ENCODE data around the gene CTSK.
"Not testable (repeated sequence)": the region's sequence is repeated elsewhere in the genome, so short reads cannot be mapped to it uniquely, and the experiment has no call there.

The CTSK gene

GRCh38 chr1:150805899-150806298, 2.2 kb downstream of the CTSK start:
- no peak for DNase-seq

GRCh38 chr1:150804671-150805070, 3.4 kb downstream of the CTSK start:
- no peak for DNase-seq

GRCh38 chr1:150799089-150799488, 9.0 kb downstream of the CTSK start:
- DNase-seq = no peak

- no peak for DNase-seq
These were observed 9.5 kb downstream of the CTSK start for GRCh38 chr1:150798525-150798924.

GRCh38 chr1:150796374-150796773, 11.7 kb downstream of the CTSK start:
- no peak for DNase-seq

- DNase-seq = not testable (repeated sequence)
These were observed 14.3 kb downstream of the CTSK start for GRCh38 chr1:150793778-150794177.

- no peak for DNase-seq
These were observed 14.8 kb downstream of the CTSK start for GRCh38 chr1:150793221-150793620.

- DNase-seq = no peak
These were observed 16.5 kb downstream of the CTSK start for GRCh38 chr1:150791585-150791984.

- DNase-seq = no peak
These were observed 18.7 kb downstream of the CTSK start for GRCh38 chr1:150789396-150789795.

GRCh38 chr1:150788946-150789345, 19.1 kb downstream of the CTSK start:
- DNase-seq = no peak

GRCh38 chr1:150787455-150787854, 20.6 kb downstream of the CTSK start:
- DNase-seq = no peak

GRCh38 chr1:150780510-150780909, 27.6 kb downstream of the CTSK start:
- no peak for DNase-seq

GRCh38 chr1:150778409-150778808, 29.7 kb downstream of the CTSK start:
- DNase-seq = no peak

- no peak for DNase-seq
These were observed 30.5 kb downstream of the CTSK start for GRCh38 chr1:150777544-150777943.

- DNase-seq = not testable (repeated sequence)
These were observed 32.0 kb downstream of the CTSK start for GRCh38 chr1:150775931-150776505.

- no peak for DNase-seq
These were observed 32.8 kb downstream of the CTSK start for GRCh38 chr1:150775276-150775675.

GRCh38 chr1:150772326-150772725, 35.7 kb downstream of the CTSK start:
- DNase-seq = no peak

- not testable (repeated sequence) for DNase-seq
These were observed 40.4 kb downstream of the CTSK start for GRCh38 chr1:150767704-150768103.

- not testable (repeated sequence) for DNase-seq
These were observed 42.1 kb downstream of the CTSK start for GRCh38 chr1:150765977-150766301.

GRCh38 chr1:150765296-150765976, 42.6 kb downstream of the CTSK start, which contains the start of gene CTSS:
Gene CTSS (minus strand): TSS chr1:150765778. CDS start chr1:150764763, 1,015 bp downstream.
- no peak for DNase-seq

- no peak for DNase-seq
These were observed 43.4 kb downstream of the CTSK start for GRCh38 chr1:150764617-150765101.

- no peak for DNase-seq
These were observed 45.0 kb downstream of the CTSK start for GRCh38 chr1:150763018-150763417.

GRCh38 chr1:150762552-150762951, 45.5 kb downstream of the CTSK start:
- DNase-seq = no peak

GRCh38 chr1:150761801-150762200, 46.3 kb downstream of the CTSK start:
- DNase-seq = no peak

GRCh38 chr1:150760013-150760412, 48.0 kb downstream of the CTSK start:
- DNase-seq = no peak
